HepG2 (cell line): Measurements from ENCODE around the gene JAGN1. TPM values are rescaled to one million over a fixed set of nuclear protein-coding genes. Genes with fewer than 3 reads are reported as not detected.
A peak's percentile ranks its signal among the peaks of the same experiment; 100 is the strongest.

Experiments used
- ASH2L ChIP-seq: fragments of 300-600, 200-600 bp; sonication (generic); IDR thresholded peaks from 2 replicates; pipeline ENCODE4 v1.7.0; 2017; ENCODE audit warnings: low read depth, mild to moderate bottlenecking, moderate library complexity, mixed read lengths, low read length; ENCODE audit not compliant: insufficient read length
- ETV6 ChIP-seq: sonication (generic); formaldehyde crosslinking; conservative IDR thresholded peaks from 2 replicates; pipeline ENCODE4 v1.4.0; 2020; ENCODE audit warnings: missing genetic modification reagents
- GPN1 ChIP-seq: sonication (generic); formaldehyde crosslinking; IDR thresholded peaks from 2 replicates; pipeline ENCODE4 v1.5.1; 2020; ENCODE audit warnings: missing genetic modification reagents, borderline replicate concordance
- HNRNPLL ChIP-seq: fragments of 200-400 bp; formaldehyde crosslinking; IDR thresholded peaks from 2 replicates; pipeline ENCODE4 v1.6.1; 2017; ENCODE audit warnings: mild to moderate bottlenecking, low read depth, low read length; ENCODE audit not compliant: poor library complexity, severe bottlenecking
- IKZF1 ChIP-seq: fragments of 450-650 bp; IDR thresholded peaks from 2 replicates; pipeline ENCODE4 v1.7.1; 2016
- MLXIP ChIP-seq: sonication (generic); formaldehyde crosslinking; IDR thresholded peaks from 2 replicates; pipeline ENCODE4 v1.9.0; 2021; ENCODE audit warnings: missing genetic modification reagents, borderline replicate concordance
- NFIC ChIP-seq: IDR thresholded peaks from 2 replicates; pipeline ENCODE4 v1.6.1; 2012; ENCODE audit warnings: mild to moderate bottlenecking, low read length, inconsistent platforms
- NFYB ChIP-seq: sonication (generic); formaldehyde crosslinking; IDR thresholded peaks from 2 replicates; pipeline ENCODE4 v1.4.0; 2020; ENCODE audit warnings: missing genetic modification reagents
- PTBP1 ChIP-seq: fragments of 200-400 bp; formaldehyde crosslinking; IDR thresholded peaks from 2 replicates; pipeline ENCODE4 v1.6.1; 2018; ENCODE audit warnings: low read length, low read depth; ENCODE audit not compliant: poor library complexity, severe bottlenecking
- TFDP1 ChIP-seq: IDR thresholded peaks from 2 replicates; pipeline ENCODE4 v1.6.1; 2016; ENCODE audit warnings: missing compliant biosample characterization, missing genetic modification reagents, borderline replicate concordance
- U2AF2 ChIP-seq: fragments of 200-400 bp; formaldehyde crosslinking; IDR thresholded peaks from 2 replicates; pipeline ENCODE4 v1.6.1; 2017; ENCODE audit warnings: low read depth, mild to moderate bottlenecking, low read length
- ZKSCAN5 ChIP-seq: sonication (generic); formaldehyde crosslinking; IDR thresholded peaks from 2 replicates; pipeline ENCODE4 v1.5.1; 2020; ENCODE audit warnings: mild to moderate bottlenecking, missing genetic modification reagents
- ZNF12 ChIP-seq: sonication (generic); formaldehyde crosslinking; IDR thresholded peaks from 2 replicates; pipeline ENCODE4 v1.5.0; 2020; ENCODE audit warnings: missing genetic modification reagents
- ZNF251 ChIP-seq: sonication (generic); formaldehyde crosslinking; IDR thresholded peaks from 2 replicates; pipeline ENCODE4 v1.9.0; 2021; ENCODE audit warnings: mild to moderate bottlenecking, missing genetic modification reagents
- ZNF513 ChIP-seq: sonication (generic); formaldehyde crosslinking; conservative IDR thresholded peaks from 2 replicates; pipeline ENCODE4 v1.5.0; 2020; ENCODE audit warnings: missing genetic modification reagents
- ZNF564 ChIP-seq: sonication (generic); formaldehyde crosslinking; IDR thresholded peaks from 2 replicates; pipeline ENCODE4 v1.8.1; 2023; ENCODE audit warnings: mild to moderate bottlenecking, missing genetic modification reagents
- ZNF609 ChIP-seq: sonication (generic); formaldehyde crosslinking; IDR thresholded peaks from 2 replicates; pipeline ENCODE4 v1.4.0; 2020; ENCODE audit warnings: mild to moderate bottlenecking, missing genetic modification reagents, borderline replicate concordance
- ZNF713 ChIP-seq: sonication (generic); formaldehyde crosslinking; IDR thresholded peaks from 2 replicates; pipeline ENCODE4 v1.4.0; 2020; ENCODE audit warnings: mild to moderate bottlenecking, missing genetic modification reagents
- ZNF780A ChIP-seq: sonication (generic); formaldehyde crosslinking; IDR thresholded peaks from 2 replicates; pipeline ENCODE4 v1.8.0; 2022; ENCODE audit warnings: mild to moderate bottlenecking, missing genetic modification reagents, moderate library complexity
- polyA plus RNA-seq, 8 experiments: library from polyadenylated mRNA; depleted of rRNA in 3 of 8; stranded (reverse) in 7 of 8; unstranded in 1 of 8; fragments of >200 nt; fragmentation: Illumina TruSeq in 4 of 8; extraction: Trizol in 4 of 8; gene quantifications; 2 replicates each; pipeline versions ENCODE4 v1.2.1 to v1.2.3, GENCODE V29; 2011 to 2016; ENCODE audit warnings: low read depth in 4 of 8, missing spikeins in 1 of 8, mixed read lengths in 1 of 8; ENCODE audit not compliant: insufficient read depth in 1 of 8
- total RNA-seq, 5 experiments: library from RNA; depleted of rRNA; stranded (reverse); fragments of >200 nt; fragmentation: Illumina TruSeq; extraction: Trizol; gene quantifications; 2 replicates each; pipeline ENCODE4 v1.2.3, GENCODE V29; 2016; ENCODE audit warnings: low read depth in 1 of 5

The JAGN1 gene
- total and polyA plus RNA-seq, 2 of the 13 experiments (the other 11 are each of a cell fraction or from before 2014, with no cell fraction given) = 49.9 to 50.9 TPM

- TF ChIP-seq ZNF609 (CRISPR knock-in tag) (peak; percentile 52), GPN1 (CRISPR knock-in tag) (no peak; the same call in 1 of the 2 replicates), NFIC (peak; percentile 60; the same call in 1 of the 2 replicates), ETV6 (CRISPR knock-in tag) (no peak), ZNF564 (CRISPR knock-in tag) (peak; percentile 58), U2AF2 (no peak), ZNF12 (CRISPR knock-in tag) (peak; percentile 46; the same call in 1 of the 2 replicates), ASH2L (peak; percentile 94), ZNF251 (CRISPR knock-in tag) (peak; percentile 52; the same call in 1 of the 2 replicates), IKZF1 (no peak), HNRNPLL (peak; percentile 68), NFYB (CRISPR knock-in tag) (no peak), ZKSCAN5 (CRISPR knock-in tag) (no peak), ZNF513 (CRISPR knock-in tag) (no peak), ZNF780A (CRISPR knock-in tag) (no peak), TFDP1 (CRISPR knock-in tag) (peak; percentile 60; the same call in 1 of the 2 replicates), MLXIP (no peak; the same call in 1 of the 2 replicates), PTBP1 (no peak), ZNF713 (0 out of 2 replicates have a peak, but pooled peaks have one; percentile 52)
Observed at GRCh38 chr3:9890249-9891071, at the start of gene JAGN1 (continued).
